Measurements from ENCODE around the gene FUT4.
A peak's percentile ranks its signal among the peaks of the same experiment; 100 is the strongest.
"Not testable (repeated sequence)": the region's sequence is repeated elsewhere in the genome, so short reads cannot be mapped to it uniquely, and the experiment has no call there.

The FUT4 gene

GRCh38 chr11:94568200-94568599, 24.5 kb downstream of the FUT4 start:
- no peak for DNase-seq

GRCh38 chr11:94568717-94569116, 25.0 kb downstream of the FUT4 start:
- DNase-seq: no peak

DNA sequence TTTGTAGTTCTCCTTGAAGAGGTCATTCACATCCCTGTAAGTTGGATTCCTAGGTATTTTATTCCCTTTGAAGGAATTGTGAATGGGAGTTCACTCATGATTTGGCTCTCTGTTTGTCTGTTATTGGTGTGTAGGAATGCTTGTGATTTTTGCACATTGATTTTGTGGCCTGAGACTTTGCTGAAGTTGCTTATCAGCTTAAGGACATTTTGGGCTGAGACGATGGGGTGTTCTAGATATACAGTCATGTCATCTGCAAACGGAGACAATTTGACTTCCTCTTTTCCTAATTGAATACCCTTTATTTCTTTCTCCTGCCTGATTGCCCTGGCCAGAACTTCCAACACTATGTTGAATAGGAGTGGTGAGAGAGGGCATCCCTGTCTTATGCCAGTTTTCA, 29.3 kb downstream of the FUT4 start:
- DNase-seq: not testable (repeated sequence)

DNA sequence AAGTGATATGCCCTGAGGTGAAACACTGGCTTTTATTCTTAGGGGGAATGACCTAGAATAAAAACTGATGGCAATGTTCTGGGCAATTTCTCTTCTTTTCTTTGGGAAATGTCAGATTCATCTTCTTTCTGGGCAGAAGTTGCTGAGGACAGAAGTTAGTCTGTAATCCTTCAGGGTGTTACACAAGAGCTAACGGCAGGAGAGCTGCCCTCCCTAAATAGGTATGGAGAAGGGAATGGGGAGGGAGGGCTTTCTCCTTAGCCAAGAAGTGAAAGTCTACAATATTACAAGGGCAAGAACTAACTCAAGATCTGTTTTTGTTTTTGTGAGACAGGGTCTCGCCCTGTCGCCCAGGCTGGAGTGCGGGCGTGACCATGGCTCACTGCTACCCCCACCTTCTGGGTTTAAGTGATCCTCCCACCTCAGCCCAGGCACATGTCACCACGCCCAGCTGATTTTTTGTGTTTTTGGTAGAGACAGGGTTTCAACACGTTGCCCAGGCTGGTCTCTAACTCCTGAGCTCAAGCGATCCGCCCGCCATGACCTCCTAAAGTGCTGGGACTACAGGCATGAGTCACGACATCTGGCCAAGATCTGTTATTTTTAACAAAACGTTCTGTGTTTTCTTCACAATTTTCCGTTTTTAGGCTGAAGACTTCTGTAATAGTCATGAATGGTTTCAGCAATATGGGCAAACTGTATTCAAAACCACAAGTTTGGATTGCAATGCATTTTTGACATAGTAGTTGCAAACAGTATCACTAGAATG, 30.7 kb downstream of the FUT4 start:
- peak in 1 of 14 donors; percentile 18 for DNase-seq

DNA sequence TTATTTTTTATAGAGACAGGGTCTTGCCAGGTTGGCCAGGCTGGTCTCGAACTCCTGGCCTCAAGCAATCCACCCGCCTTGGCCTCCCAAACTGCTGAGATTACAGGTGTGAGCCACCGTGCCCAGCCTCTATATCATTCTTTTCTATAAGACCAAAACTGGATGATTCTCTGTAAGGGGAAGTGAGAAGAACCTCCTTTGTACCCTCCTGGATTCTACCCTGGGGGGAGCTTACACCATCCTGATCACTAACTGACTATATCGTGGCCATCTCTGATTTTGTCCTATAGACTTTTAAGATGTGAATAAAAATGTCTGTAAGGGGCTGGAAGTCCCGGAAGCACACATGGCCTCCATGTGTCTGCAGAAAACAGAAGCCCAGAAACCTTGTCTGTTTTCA, 32.6 kb downstream of the FUT4 start:
- no peak for DNase-seq

GRCh38 chr11:94577841-94578240, 34.1 kb downstream of the FUT4 start:
- DNase-seq: no peak

- no peak for DNase-seq
These were observed 38.2 kb downstream of the FUT4 start for GRCh38 chr11:94581926-94582325.

GRCh38 chr11:94583213-94583865, 39.6 kb downstream of the FUT4 start:
- no peak for DNase-seq

DNA sequence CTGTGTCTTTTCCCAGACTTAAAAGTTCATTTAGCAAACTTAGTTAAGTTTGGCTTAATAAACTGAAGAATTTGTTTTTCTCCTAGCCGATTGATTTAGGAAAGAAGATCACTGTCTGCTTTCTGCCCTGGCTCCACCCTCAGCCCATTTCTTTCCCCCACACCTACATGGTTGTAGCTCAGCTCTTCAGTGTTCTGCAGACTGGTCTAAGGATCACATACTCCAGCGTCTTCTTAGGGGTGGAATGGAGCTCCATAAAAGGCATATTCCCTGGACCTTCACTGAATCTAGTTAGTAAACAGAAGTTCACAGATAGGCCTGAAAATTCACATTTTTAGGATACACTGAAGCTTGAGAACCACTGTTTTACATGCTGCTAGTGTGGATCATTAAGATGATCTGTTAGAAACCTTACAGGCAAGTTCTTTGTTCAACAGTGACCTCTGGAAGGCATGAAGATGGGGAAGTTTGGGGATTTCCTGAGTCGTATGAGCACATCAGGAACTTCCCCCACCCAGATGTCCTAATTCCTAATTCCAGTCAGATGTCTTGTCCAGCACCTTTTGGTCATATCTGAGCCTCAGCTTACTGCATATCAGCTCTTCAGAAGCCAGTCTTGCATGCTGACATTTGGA, 40.3 kb downstream of the FUT4 start:
- no peak for DNase-seq

- no peak for DNase-seq
These were observed 41.3 kb downstream of the FUT4 start for GRCh38 chr11:94584978-94585377.

DNA sequence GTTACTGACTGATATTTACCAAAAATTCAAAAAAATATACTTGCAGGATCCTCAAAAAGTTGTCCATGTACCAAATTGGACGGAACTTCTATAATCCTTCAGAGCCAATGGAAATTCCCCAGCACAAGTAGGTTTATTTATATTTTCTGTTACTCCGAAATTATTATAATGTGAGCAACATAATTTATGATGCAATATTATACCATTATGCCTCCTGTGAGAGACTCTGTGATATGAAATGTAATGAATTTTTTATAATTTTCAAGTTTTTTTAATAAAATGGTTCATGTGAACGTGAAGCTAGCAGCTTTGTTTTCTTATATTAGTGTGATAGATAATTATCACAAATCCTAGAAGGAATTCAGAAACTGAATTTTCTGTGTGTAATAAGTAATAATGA, 41.7 kb downstream of the FUT4 start:
- DNase-seq: no peak

DNA sequence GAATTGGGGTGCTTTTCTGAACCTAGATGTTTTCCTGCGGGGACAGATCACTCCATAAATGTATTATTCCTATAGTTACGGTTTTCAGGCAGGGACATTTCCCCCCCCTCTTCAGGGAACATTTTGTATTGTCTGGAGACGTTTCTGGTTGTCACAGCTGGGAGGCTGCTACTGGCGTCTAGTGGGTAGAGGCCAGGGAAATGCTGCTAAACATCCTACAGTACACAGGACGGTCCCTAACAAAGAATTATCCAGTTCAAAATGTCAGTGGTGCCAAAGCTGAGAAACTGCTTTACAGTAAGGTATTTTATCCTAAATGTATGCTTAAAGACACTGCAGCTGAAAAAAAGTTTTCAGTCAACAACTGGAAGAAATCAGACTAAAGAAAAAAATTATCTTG, 42.8 kb downstream of the FUT4 start:
- DNase-seq: no peak

GRCh38 chr11:94586978-94587377, 43.3 kb downstream of the FUT4 start:
- DNase-seq: no peak

GRCh38 chr11:94588366-94588942, 44.7 kb downstream of the FUT4 start:
- no peak for DNase-seq

DNA sequence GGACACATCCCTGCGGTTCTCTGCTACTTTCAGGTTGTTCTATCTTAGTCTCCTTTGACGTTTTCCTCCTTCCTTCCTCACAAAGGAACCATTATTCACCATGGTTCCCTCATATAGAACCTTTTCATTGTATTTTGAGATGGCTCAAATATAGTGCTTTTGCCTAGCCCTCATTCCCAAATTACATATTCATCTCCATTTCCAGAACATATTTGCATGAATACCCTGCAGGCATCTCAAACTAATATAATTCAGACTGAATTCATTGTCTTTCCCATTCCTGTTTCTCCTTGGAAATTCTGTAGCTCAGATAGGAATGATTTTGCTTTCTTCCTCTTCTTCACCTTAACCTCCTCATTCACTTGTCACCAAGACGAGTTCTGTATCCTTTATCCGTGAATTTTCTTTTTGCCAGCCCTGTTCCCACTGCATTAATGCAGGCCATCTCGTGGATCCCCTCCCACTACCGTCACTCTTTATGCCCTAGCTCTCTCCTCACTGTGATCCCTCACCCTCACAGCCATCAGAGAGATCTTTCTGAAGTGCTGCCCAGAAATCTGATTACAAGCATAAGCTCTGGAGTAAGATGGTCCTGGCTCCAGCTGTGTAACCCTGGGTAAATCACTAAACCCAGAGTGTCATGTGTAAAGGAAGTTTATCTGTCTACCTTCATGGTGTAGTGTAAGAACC, 46.8 kb downstream of the FUT4 start:
- no peak for DNase-seq

- DNase-seq: no peak
These were observed 49.3 kb downstream of the FUT4 start for GRCh38 chr11:94593030-94593429.

DNA sequence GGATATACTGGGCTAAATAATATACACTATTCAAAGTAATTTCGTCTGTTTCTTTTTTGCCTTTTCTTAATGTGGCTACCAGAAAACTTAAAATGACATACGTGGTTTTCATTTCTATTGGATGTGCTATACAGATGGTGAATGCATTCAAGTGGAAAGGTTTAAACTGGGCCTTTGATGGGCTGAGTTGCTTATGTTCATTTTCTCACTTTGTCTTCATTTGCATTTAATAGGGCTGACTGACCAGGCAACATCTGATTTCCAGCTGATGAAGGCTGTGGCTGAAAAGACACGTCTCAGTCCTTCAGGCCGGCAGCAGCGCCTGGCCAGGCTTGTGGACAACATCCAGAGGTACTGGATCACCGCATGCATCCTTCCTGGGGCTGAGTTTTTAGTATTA, 51.4 kb downstream of the FUT4 start:
- DNase-seq: no peak

DNA sequence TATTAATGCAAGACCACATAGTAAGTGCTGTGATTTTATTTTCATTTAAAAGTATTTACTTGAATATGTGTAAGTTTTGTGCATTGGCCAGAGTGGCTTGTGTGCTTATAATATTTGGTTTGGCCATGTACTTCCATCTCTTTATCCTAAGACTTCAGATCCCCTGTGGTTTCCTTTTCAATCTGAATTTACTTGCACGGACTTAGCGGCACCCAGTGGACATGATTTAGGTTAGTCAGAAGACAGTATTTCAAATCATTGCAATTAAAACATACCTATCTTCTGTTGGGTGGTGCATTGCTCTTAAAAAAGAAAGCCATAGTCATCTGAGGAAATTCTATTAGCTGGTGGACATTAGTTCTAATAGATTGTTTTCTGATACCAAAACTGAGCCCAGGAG, 54.2 kb downstream of the FUT4 start:
- DNase-seq: no peak

All from C1 segment of cervical spinal cord (tissue), 14 donors.